GM19025 (cell line): Measurements from ENCODE around the gene BACH1.
"Not testable (repeated sequence)": the region's sequence is repeated elsewhere in the genome, so short reads cannot be mapped to it uniquely, and the experiment has no call there.

Experiments
- ATAC-seq: cut with Tn5 transposase; IDR thresholded peaks from one replicate; pipeline ENCODE4 v1.9.1; 2021; ENCODE audit warnings: mild to moderate bottlenecking, low read depth, moderate library complexity; ENCODE audit not compliant: unreplicated experiment

BACH1 gene

DNA sequence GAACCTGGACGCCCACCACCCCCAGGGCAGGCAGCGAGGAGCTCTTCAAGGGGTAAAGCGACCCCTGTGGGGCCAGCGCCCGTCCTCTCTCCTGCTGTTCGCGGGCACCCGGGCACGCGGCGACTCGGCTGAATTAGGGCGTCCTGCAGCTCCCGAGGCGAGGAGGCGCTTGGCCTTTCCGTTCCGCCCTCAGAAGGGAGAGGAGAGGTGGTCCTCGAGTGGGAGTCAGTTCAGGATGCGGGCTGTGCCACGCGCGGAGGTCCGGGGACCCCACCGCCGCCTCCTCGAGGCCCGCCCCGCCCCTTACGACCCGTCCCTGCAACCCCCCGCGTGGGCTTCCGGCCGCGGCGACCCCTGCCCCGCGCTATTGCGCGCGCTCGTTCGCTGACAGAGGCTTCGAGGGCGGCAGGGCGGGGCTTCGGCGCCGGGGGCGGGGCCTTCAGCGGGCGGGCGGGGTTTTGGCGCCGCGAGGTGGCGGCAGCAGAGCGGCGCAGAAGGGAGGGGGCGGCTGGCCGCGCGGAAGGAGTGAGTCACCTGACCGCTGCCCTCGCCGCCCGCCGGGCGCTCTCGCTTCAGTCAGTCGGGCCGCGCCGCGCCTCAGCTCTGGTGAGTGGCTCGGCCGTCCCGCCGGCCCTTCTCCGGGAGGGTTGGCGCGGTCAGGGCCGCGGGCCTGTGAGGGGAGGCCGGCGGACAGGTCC, at the start of gene BACH1:
Gene BACH1, plus strand, starts transcription at position 575 of the 698 bp plus-strand sequence. CDS start 22,359 bp downstream, outside the sequence.
- ATAC-seq = peak; percentile 50

DNA sequence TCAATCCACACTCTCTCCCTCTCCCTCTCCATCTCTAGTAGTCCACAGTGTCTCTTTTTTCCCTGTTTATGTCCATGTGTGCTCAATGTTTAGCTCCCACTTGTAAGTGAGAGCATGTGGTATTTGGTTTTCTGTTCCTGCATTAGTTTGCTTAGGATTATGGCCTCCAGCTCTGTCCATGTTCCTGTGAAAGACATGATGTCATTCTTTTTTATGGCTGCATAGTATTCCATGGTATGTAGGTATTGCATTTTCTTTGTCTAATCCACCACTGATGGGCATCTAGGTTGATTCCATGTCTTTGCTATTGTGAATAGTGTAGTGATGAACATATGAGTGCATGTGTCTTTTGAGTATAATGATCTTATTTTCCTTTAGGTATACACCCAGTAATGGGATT, 49.4 kb upstream of the BACH1 start:
- not testable (repeated sequence) for ATAC-seq

DNA sequence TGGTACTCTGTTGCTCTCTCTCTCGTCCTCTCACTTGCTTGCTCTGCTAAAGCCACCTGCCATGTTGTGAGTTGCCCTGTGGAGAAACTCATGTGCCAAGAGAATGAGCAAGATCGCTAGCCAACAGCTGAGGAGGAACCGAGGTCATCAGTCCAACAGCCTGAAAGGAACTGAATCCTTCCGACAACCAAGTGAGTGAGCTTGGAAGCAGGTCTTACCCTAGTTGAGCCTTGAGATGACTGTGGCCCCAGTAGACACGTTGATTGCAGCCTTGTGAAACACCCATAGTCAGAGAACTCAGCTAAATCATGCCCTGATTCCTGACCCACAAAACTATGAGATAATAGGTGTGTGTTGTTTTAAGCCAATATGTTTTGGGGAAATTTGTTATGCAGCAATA, 48.1 kb upstream of the BACH1 start:
- no peak for ATAC-seq

DNA sequence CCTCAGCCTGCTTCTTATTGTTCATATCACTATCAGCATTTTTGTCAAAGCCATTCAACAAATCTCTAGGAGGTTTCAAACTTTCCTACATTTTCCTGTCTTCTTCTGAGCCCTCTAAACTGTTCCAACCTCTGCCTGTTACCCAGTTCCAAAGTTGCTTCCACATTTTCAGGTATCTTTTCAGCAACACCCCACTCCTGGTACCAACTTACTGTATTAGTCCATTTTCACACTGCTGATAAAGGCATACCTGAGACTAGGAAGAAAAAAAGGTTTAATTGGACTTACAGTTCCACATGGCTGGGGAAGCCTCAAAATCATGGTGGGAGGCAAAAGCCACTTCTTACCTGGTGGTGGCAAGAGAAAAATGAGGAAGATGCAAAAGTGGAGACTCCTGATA, 44.9 kb upstream of the BACH1 start:
- ATAC-seq = not testable (repeated sequence)

DNA sequence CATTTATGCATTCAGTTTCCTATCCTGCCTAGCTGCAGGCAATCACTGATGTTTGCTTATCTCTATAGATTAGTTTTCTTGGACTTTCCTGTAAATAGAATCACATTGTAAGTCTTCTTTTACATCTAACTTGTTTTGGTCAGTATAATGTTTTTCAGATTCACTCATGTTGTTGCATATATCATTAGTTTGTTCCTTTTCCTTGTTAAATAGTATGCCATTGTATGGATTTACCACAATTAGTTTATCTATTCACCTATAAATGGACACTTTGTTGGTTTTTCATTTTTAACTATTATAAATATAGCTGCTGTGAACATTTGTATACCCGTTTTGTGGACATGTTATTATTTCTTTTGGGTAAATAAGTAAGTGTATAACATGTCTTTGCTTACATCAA, 44.2 kb upstream of the BACH1 start:
- ATAC-seq = no peak

DNA sequence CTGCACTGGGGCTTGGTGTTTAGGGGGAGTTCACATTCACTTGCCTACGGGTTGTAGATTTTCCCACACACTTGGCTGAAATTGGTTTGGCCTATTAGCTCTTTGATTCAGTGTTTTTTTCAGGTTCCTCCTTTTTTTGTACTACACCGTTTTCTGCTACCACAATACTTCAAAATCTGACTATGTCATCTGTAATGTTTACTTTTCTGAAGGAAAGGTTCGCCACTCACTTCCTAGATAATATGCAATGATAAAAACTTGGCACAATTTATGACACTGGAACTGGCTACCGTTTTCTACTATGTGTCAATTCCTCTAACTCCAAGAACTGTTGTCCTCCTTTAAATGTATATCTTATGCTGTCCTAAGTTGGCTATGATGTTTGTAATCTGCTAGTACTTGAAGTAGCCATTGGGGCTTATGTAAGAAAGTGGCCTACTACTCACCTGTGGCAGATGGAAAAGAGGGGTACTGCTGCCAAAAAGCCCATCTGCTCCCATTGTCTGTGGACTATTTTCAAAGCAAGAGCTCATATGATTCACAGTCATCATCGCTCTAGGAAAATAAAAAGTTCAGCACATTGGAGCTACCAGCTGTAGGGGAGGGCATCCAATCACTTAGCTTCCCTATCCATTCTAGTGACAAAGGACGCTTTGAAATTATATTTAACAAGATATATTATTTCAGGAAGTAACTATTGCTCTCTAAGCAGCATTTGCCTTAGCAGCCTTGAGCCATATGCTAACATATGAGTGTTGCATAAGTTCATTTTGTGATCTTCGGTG, 42.4 kb upstream of the BACH1 start:
- ATAC-seq = no peak

DNA sequence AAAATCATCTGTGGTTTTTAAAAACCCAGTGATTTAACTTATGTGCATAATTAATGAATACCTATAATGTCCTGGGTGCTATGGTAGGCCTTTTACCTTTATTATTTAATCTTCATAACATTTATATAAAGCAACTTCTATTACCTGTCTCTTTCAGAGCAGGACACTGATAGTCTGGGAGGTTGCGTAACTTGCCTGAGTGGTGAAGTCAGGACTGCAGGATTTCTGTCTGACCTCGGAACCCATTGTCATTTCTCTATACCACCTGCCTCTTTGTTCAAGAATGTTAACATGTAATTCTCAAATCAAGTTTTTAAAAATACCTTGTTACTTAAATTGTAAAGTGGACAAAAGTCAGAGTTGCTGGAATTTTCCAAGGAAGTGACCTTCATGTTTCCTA, 41.0 kb upstream of the BACH1 start:
- ATAC-seq = no peak

DNA sequence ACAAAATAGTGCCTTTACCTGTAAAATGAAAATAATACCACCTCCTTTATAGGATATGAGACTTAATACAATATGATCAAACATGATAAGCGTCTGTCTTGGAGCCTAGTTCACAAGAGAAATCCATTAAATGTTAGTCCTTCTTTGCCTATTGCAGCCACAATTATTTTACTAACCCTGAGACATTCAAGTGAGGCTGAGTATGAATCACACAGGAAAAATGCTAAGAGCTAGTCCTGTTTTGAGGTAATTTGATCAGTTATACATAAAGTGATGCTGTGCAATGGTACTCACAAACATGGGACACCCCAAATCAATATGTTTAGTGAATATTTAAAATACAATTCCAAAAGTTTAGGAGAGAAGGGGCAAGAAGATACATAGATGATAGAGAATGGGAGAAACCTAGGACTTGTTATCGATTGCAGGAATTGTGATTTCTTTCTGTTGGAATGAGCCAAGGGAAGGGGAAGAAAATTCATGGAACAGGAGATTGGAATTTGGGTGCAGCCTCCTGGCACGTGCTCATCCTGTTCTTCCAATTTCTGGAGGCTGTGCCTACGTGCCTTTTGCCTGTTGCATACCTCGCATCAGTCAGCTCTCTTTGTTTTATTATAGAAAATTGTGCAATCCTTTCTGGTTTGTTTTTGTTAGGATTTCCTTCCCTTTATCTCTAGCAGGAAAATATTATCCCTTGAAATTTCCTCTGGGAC, 39.9 kb upstream of the BACH1 start:
- ATAC-seq = no peak

DNA sequence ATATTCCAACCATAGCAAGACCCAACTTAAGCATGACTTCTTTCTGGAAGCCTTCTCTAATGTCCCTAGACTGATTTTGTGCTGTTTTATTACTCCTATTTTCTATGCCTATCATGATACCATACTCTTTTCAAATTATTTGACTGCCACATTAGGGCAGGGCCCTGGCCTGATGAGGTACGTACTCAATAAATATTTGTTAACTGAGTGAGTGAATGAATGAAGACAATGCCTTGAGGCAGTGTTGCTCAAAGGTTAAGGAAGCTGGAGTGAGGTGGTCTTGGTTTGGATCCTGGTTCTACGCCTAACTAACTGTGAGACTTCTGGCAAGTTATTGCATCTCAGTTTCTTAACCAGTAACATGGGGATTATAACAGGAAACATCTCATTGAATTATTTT, 38.3 kb upstream of the BACH1 start:
- no peak for ATAC-seq

DNA sequence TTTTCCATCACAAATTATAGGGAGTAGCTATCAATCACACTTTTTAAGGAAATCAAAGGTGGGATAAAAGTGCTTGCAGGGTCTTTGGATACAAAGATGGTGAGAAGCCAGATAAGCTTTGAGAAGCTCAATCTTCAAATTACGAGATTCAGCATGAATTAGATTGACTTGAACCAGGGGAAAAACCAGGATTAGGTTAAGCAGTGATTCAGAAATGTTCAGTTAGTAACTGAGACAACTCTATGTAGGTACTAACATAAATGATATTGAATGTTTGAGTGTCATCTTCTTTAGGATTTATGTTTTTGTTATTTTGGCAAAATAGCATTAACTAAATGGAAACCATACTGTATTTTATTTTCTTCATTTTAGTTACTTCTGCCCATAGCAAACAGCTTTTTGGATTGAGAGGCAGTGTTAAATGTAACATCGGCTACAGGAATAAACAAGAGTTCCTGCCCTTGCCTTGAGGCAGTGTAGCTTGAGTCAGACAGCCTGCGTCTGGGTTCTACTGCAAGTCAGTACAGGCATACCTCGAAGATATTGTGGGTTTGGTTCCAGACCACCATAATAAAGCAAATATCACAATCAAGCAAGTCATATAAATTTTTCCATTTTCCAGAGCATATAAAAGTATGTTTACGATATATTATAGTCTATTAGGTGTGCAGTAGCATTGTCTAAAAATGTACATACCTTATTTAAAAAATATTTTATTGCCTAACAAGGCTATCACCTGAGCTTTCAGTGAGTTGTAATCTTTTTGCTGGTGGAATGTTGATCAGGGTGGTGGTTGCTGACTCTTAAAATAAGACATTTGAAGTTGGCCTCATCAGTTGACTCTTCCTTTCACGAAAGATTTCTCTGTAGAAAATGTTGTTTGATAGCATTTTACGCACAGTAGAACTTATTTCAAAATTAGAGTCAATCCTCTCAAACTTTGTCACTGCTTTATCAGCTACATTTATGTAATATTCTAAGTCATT, 36.9 kb upstream of the BACH1 start:
- ATAC-seq = no peak

DNA sequence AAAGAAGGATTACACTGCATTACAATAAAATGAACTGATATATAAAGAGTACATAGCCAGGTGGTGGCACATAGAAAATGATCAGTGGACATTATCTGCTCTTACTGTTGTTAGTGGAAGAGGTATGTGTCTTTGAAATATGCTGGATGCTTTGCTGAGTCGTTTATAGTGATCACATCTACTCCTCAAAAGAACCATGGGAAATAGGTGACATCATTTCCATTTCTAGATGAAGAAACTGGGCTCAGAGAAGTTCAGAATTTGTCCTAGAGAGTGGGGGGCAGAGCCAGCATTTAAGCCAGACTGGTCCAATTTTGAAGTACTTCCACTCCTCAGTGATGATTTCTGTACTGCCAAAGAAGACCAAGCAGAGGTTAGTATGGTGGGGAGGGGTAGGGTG, 34.0 kb upstream of the BACH1 start:
- no peak for ATAC-seq

DNA sequence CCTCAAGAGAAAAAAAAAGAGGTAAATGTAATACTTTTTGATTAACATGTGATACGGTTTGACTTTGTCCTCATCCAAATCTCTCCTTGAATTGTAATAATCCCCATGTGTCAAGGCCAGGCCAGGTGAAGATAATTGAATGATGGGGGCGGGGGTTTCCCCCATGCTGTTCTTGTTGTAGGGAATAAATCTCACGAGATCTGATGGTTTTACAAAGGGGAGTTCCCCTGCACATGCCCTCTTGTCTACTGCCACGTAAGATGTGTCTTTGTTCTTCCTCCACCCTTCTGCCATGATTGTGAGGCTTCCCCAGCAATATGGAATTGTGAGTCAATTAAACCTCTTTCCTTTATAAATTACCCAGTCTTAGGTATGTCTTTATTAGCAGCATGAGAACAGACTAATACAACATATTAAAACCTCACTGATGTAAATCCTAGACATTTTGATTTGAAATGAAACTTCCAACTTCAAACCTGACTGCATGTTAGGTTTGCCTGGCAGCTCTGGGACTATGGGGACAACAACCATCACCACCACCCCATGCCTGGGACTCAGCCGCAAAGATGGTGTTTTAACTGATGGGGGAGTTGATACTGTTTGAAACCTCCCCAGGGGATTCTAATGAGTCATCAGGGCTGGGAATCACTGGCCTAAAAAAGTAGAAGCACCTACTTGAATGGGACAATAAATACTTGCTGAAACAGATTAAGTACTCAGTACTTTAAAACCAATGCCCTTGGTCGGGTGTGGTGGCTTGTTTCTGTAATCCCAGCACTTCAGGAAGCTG, 32.8 kb upstream of the BACH1 start:
- ATAC-seq = peak; percentile 48

DNA sequence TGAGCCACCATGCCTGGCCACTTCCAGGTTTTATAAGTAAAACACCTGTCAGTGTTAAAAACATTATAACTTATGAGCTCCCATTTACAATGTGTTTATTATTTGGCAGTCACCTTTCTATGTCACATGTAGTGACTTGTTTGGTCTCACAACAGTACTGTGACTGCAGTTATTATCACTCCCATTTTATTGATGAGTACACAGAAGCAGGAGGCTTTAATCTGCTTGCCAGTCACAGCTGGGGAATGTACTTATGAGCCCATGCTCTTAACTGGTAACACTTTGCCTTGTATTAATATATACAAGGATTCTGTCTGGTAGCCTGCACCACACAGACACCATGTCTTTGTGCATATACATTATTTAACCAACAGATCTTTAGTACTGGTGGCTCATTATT, 31.1 kb upstream of the BACH1 start:
- ATAC-seq = no peak

DNA sequence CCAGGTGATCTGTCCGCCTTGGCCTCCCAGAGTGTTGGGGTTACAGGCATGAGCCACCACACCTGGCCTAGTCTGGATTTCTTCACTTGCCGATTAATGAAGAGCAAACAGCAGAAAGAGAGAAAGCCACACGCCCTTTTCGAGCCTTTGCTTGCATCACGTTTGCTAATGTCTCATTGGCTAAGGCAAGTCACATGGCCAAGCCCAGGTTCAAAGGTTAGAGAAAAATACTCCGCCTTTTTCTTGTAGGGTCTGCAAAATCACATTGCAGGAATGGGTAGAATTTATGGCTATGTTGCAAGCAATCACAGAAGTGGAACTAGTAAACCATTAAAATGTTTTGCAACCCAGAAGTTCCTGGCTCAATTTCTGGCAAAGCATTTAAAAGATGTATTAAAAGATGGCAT, 26.8 kb upstream of the BACH1 start:
- ATAC-seq = no peak

DNA sequence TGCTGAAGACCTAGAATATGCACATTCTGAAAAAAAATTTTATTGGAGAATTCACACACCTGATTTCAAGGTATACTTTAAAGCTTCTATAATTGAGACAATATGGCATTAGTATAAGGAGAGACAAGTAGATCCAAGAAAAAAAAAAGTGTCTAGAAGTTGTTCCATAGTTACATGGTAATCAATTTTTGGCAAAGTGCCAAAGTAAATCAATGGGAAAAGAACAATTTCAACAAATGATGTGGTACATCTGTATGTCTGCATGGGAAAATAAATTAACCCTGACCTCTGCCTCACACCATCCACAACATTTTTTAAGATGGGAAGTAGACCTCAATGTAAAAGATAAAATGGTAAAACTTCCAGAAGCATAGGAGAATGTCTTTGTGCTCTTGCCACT, 21.3 kb upstream of the BACH1 start:
- ATAC-seq = no peak

DNA sequence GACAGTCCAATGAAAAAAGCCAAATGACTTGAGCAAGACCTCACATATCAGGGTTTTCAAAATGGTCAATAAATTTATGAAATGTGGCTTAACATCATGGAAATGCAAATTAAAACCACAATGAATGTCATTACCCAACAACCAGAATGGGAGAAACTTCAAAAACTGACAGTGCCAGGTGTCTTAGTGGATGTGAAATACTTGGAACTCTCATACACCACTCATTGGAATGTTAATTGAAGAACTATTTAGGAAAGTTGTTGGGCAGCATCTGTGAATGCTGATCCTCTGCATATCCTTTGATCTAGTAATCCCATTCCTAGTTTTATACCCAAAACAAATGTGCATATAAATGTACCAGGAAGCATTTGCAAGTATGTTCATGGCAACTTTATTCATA, 19.2 kb upstream of the BACH1 start:
- ATAC-seq = no peak

DNA sequence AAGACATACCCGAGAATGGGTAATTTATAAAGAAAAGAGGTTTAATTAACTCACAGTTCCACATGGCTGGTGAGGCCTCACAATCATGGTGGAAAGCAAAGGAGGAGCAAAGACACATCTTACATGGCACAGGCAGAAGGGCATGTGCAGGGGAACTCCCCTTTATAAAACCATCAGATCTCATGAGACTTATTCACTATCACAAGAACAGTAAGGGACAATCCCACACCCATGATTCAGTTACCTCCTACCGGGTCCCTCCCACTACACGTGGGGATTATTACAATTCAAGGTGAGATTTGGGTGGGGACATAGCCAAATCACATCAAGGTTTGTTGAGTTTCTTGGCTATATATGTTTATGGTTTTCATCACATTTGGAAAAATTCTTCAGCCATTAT, 16.9 kb upstream of the BACH1 start:
- ATAC-seq = not testable (repeated sequence)

DNA sequence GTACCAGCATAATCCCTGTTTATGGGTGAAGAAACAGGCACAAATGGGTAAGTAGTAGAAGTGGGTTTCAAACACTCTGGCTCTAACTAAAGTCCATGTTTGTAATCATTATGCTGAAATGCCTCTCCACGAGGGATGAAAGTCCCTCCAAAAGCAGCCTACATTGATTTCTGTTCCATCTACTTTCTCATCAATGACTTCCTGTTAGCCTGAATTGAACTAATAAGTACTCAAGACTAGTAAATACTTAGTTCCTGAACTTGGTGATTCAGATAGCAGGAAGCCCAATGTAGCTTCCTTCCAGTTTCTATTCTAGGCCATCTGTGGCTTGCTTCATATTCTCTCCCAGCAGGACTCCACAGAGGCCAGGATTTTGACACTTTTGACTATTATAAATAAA, 11.3 kb upstream of the BACH1 start:
- ATAC-seq = no peak

DNA sequence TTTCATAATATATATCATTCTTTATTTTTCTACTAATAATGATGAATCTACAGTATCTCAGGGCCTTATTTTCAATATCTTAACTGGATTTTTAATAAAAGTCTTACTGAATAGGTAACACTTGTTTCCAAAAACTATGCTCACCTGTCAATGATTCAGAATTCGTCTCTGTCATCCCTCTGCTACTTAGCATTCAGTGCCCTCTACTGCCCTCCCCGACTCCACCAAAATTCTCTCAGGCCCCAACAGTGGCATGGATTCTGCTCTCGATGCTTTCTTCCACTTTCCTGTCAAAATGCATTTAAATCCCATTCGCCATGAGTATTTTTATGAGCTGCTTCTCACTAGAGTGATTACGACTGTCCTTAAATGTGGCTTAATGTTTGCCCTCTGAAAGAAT, 10.5 kb upstream of the BACH1 start:
- no peak for ATAC-seq

DNA sequence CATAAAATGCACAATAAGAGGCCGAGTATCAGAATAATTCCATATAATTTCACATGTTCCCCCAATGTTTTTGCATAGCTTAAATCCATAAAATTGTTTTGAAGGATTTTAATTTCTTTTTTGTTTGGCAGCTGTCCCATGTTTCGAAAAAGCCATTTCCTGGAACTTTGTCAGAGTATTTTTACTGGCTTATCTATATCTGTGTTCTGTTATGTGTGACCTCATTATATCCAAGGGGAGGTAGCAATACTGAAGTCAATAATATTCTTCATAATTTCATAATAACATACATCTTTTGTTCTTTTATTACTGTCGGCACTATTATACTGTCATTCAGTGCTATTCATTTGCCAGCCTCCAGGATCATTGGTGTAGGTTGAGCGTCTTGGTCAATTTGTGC, 9.4 kb upstream of the BACH1 start:
- no peak for ATAC-seq
